ENCODE data around the gene RAD51. TPM values are rescaled to one million over a fixed set of nuclear protein-coding genes. Genes with fewer than 3 reads are reported as not detected.

The RAD51 gene
- total and polyA plus RNA-seq, 9 of the 15 experiments (the other 6 are each of a cell fraction or from before 2014, with no cell fraction given), result 16.0 to 63.8 (median 34.6) TPM

GRCh38 chr15:40702077-40702476 is 7.1 kb downstream of the RAD51 start (continued):
- TF ChIP-seq, protein P1, sequence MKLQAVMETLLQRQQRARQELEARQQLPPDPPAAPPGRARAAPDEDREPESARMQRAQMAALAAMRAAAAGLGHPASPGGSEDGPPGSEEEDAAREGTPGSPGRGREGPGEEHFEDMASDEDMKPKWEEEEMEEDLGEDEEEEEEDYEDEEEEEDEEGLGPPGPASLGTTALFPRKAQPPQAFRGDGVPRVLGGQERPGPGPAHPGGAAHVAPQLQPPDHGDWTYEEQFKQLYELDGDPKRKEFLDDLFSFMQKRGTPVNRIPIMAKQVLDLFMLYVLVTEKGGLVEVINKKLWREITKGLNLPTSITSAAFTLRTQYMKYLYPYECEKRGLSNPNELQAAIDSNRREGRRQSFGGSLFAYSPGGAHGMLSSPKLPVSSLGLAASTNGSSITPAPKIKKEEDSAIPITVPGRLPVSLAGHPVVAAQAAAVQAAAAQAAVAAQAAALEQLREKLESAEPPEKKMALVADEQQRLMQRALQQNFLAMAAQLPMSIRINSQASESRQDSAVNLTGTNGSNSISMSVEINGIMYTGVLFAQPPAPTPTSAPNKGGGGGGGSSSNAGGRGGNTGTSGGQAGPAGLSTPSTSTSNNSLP (IDR thresholded peaks at IDR 0.05; ENCODE audit: borderline replicate concordance, low read depth, low read length), result no peak
- TF ChIP-seq ZNF316 (IDR thresholded peaks at IDR 0.05) (peak; percentile 71), RAD21 (CRISPR knock-in tag; conservative IDR thresholded peaks at IDR 0.05 in 1 of 2, IDR thresholded peaks at IDR 0.05 in 1 of 2) (peak; percentile 28 to 29; a peak in 2 of 4 replicates), ZNF780A (CRISPR knock-in tag; IDR thresholded peaks at IDR 0.05) (no peak), ATF1 (CRISPR knock-in tag; IDR thresholded peaks at IDR 0.05) (no peak), ATF1 (tag; IDR thresholded peaks at IDR 0.05) (no peak), NR4A1 (CRISPR knock-in tag; IDR thresholded peaks at IDR 0.05) (no peak), NR4A1 (tag; IDR thresholded peaks at IDR 0.05) (no peak), RFX7 (CRISPR knock-in tag; IDR thresholded peaks at IDR 0.05) (no peak), ZNF785 (CRISPR knock-in tag; IDR thresholded peaks at IDR 0.05) (no peak), MAFG (tag; conservative IDR thresholded peaks at IDR 0.05) (peak; percentile 34; the same call in 1 of the 2 replicates), ZNF274 (IDR thresholded peaks at IDR 0.05; ENCODE audit: borderline replicate concordance, low read depth, low read length) (no peak)
- TF ChIP-seq, protein P2, sequence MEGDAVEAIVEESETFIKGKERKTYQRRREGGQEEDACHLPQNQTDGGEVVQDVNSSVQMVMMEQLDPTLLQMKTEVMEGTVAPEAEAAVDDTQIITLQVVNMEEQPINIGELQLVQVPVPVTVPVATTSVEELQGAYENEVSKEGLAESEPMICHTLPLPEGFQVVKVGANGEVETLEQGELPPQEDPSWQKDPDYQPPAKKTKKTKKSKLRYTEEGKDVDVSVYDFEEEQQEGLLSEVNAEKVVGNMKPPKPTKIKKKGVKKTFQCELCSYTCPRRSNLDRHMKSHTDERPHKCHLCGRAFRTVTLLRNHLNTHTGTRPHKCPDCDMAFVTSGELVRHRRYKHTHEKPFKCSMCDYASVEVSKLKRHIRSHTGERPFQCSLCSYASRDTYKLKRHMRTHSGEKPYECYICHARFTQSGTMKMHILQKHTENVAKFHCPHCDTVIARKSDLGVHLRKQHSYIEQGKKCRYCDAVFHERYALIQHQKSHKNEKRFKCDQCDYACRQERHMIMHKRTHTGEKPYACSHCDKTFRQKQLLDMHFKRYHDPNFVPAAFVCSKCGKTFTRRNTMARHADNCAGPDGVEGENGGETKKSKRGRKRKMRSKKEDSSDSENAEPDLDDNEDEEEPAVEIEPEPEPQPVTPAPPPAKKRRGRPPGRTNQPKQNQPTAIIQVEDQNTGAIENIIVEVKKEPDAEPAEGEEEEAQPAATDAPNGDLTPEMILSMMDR (IDR thresholded peaks at IDR 0.05 in 2 of 3, conservative IDR thresholded peaks at IDR 0.05 in 1 of 3; ENCODE audit: insufficient read depth in 2 of 3, low read depth in 1 of 3, low read length in 3 of 3), result peak; percentile 17 to 54 (median 31); a peak in 3 of 6 replicates
- TF ChIP-seq, protein P3, sequence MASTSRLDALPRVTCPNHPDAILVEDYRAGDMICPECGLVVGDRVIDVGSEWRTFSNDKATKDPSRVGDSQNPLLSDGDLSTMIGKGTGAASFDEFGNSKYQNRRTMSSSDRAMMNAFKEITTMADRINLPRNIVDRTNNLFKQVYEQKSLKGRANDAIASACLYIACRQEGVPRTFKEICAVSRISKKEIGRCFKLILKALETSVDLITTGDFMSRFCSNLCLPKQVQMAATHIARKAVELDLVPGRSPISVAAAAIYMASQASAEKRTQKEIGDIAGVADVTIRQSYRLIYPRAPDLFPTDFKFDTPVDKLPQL (IDR thresholded peaks at IDR 0.05; ENCODE audit: extremely low read depth, insufficient read length), result no peak
